GM12873 (cell line): Measurements from ENCODE around the gene YKT6.

Experiments used
- TF ChIP-seq, protein P1 (sequence below): IDR thresholded peaks from 2 replicates; pipeline ENCODE4 v1.5.1; 2012; ENCODE audit warnings: low read depth, mild to moderate bottlenecking, moderate library complexity, low read length, control low read depth; ENCODE audit not compliant: insufficient read depth; ENCODE audit errors: missing control alignments

Gene YKT6

DNA sequence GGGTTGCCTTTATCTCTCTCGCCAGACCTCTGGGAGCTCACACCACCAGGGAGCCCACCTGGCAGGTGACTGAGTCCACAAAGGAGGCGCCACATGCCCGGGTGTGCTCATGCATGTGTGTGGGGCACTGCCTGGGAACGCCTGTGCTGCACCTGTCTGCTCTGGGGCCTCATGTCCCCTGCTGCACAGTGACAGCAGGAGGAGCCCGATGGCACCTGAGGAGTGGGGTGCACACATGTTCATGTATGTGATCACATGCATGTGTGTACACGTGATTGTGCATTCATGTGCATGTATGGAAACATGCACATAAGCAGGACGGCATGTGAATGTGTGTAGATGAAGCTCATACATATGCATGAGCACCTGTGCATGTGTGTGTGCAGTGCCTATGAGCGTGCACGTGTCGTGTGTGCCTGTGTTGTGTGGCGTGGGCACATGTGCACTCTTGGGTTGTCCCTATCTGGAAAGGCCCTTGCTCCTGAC, 22.0 kb downstream of the YKT6 start:
- TF ChIP-seq, protein P1, sequence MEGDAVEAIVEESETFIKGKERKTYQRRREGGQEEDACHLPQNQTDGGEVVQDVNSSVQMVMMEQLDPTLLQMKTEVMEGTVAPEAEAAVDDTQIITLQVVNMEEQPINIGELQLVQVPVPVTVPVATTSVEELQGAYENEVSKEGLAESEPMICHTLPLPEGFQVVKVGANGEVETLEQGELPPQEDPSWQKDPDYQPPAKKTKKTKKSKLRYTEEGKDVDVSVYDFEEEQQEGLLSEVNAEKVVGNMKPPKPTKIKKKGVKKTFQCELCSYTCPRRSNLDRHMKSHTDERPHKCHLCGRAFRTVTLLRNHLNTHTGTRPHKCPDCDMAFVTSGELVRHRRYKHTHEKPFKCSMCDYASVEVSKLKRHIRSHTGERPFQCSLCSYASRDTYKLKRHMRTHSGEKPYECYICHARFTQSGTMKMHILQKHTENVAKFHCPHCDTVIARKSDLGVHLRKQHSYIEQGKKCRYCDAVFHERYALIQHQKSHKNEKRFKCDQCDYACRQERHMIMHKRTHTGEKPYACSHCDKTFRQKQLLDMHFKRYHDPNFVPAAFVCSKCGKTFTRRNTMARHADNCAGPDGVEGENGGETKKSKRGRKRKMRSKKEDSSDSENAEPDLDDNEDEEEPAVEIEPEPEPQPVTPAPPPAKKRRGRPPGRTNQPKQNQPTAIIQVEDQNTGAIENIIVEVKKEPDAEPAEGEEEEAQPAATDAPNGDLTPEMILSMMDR, result no peak

DNA sequence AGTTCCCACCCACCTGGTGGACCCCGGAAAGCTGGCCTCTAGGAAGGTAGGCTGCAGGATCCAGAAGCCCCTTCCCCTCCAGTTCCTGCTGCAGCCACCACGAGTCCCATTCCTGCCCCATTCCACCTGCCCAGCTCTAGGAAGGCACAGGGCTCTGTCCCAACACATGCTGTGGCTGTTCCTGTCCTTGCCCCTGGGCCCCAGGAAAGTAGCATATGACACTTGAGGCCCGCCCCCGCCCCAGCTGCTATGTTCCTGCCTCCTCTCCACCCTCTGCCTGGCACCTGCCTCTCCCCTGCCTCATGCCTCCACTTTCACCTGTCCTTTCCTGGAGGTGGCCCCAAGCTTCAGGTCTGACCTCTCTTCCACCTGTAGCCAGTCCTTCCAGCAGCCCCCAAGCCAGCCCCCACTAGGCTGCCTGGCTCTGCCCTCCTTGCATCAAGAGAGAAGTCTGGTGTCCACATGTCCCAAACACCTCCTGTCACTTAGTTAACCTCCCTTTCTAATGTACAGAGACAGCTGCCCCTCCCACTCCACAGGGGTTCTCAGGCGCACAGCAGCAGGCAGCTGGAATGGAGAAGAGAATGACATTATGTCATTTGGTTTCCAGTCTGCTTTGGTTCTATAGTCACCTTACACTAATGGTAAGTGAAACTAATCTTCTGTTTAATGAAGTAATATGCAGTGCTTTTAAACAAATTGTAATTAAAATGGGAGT, 22.7 kb downstream of the YKT6 start:
- TF ChIP-seq, protein P1, result no peak

DNA sequence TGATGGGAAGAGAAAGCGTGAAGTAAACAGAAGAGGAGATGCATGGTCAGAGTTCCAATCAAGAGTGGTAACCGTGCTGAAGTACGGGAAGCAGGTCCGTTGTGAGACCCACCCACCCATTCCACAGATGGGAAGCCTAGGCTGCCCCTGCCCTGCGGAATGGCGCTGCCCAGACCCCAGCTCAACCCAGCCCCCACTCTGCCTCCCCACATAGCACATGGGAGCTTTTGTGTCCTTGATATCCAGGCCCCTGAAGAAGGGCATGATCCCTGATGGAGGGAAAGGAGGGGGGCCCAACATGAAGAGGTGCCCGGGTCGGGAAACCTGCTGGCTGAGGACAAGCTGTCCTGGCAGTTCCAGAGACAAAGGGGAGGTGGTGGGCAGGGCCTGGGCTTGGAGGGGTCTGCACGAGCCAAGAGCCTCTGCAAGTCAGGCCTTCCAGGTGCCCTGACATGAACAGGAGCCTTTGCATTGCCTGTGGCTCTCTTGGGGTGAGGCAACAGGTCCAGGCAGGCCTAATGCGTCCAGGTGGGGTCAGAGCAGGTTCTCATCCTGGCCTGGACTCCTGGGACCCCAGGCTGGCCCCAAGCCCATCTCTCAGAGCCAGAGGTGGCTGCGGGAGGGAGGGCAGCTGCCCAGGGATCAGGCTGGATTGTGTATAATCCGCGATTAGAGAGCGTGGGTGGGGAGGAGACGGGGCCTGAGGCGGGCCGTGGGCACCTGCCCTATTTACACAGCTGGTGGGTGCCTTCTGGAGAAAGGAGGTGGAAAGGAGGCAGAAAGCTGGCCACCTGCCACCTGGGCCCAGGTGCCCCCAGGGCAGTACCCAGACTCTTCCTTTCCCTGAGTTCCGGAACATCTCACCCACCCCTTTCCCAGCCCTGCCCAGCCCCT, 23.5 kb downstream of the YKT6 start:
- TF ChIP-seq, protein P1, result no peak

DNA sequence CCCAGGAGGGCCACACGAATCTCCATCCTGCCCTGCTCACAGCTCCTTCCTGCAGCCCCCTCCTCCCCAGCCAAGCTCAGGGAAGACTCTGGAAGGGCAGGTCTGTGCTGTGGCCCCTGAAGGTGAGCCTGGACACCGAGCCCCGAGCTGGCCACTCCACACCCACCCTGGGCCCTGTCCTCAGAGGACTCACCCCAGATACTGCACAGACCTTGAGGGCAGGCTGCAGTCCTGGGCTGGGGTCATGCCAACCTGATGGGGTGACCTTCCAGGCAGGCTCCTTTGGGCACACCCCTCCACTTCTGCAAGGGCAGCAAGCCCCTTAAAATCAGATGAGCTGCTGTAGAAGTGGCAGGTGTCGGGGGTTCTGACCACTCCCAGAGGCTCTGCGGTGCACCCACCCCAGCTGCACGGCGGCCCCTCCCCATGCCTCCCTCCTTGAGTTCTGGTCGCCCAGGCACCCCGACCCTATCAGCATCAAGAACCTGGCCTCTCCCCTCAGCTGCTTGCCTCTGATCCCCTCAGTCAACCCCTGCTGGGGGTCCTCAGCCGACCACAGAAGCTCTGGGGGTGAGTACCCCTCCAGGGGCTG, 24.3 kb downstream of the YKT6 start:
- TF ChIP-seq, protein P1, result no peak

DNA sequence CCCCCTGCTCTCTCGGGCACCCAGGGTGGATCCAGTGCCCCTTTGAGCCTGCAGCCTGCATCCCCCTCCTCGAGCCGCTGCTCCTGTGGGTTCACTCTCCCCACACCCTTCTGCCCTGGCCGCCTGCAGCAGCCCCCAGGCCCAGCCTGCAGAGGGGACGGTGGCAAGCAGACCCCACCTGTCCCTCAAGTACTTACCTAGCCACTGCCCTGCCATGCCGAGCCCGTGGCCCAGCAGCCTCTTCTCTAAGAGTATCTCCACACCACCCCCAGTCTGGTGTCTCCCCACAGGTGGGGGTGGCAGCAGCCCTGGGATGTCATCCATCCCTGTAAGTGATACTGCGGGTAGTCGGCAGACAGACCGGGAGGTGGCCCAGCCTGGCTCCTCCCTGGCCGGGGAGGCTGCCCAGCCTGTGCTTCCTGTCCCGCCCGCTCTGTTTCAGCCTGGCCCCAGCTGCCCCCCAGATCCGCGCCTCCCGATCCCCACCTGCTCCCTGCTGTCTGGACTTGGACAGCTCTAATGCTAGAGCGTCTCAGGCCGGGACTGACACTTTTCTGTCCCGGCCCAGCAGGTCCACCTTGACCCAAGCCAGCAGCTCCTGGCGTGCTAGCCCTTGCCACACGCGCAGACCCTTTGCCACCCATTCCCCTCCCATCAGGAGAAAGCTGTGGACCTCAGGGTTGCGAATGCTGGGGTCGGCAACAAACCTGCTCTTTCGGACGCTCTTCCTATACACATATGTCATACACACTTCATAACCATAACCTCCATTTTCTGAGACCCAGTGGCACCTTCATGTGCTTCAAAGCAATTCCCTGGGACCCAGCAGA, 25.0 kb downstream of the YKT6 start:
- TF ChIP-seq, protein P1, result no peak

DNA sequence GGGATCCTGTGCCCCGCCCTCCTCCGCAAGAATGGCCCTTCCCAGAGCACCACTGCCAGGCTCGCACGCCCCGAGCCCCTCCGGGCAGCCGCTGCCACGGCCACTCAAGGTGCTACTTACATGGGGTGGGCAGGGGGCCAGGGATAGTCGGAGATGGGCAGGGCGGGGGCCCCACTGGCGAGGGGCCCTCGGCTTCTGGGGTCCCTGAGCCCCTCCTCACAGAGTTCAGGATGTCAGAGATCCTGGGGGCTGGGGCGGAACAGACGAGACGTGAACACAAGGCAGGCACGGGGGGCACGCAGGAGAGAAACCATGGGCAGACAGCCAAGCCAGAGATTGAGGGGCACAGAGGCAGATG, 25.6 kb downstream of the YKT6 start:
- TF ChIP-seq, protein P1, result no peak
